ENCODE results near the gene TLR6.
A peak's percentile ranks its signal among the peaks of the same experiment; 100 is the strongest.

Gene TLR6

DNA sequence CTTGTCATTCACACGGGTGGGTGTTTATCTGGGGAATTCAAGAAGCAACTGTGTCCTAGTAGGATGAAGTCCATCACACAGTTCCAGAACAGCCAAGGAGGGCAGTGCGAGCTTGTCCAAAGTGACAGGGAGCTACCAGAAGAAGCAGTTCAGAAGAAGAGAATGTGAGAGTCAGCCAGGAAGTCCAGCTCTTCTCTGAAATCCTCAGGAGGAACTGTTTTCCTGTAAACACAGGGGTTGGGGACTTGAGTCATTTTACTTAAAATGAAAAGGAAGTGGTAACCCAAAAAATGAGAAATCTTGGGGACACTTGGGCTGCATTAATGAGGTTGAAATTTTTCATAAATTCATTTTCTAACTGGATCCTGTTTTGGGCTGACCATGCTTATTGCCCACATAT, 65.6 kb downstream of the TLR6 start:
- no peak overlapping the region for H3K27ac ChIP-seq
- no peak for TF ChIP-seq CTCF (conservative IDR thresholded peaks at IDR 0.05)

DNA sequence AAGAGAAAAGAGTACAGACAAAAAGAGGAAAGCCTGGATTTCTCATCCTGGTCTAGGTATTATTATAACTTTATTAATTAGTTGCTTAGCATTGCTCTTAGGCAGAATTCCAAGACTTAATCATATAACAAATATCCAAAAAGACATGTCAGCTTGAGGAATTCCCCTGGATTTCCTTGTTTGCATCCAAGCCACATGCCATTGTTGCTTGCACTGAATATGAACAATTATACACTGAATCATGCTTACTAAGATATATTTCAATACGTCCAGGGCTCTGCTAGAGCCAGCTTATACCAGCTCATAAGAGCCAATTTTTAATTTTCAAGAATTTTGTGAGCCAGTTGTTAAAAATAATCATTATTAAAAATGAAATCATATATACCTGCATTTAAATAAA, 68.3 kb downstream of the TLR6 start:
- no peak for TF ChIP-seq CTCF (conservative IDR thresholded peaks at IDR 0.05)
- no peak overlapping the region for H3K27ac ChIP-seq

DNA sequence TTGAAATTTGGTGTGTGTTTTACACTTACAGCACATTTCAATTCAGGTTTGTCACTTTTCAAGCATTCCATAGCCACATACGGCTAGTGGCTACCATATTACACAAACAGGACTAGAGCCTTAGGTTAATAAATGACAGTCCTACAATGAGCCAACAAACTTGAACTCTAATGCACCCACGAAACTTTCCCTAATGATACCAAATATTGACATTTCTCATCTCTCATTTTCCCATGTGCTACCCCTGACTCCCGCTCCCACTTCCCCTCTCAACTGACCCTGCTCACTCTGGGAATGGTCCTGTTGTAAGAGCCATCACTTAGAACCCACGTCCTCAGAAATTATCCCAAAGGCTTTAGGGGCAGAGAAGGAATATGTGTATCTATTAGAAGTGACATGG, 68.9 kb downstream of the TLR6 start:
- TF ChIP-seq CTCF (conservative IDR thresholded peaks at IDR 0.05) = no peak
- no peak overlapping the region for H3K27ac ChIP-seq

- TF ChIP-seq CTCF (conservative IDR thresholded peaks at IDR 0.05) = no peak
- H3K27ac ChIP-seq = no peak overlapping the region
Measured at GRCh38 chr4:38785901-38786402, 70.7 kb downstream of the TLR6 start.

DNA sequence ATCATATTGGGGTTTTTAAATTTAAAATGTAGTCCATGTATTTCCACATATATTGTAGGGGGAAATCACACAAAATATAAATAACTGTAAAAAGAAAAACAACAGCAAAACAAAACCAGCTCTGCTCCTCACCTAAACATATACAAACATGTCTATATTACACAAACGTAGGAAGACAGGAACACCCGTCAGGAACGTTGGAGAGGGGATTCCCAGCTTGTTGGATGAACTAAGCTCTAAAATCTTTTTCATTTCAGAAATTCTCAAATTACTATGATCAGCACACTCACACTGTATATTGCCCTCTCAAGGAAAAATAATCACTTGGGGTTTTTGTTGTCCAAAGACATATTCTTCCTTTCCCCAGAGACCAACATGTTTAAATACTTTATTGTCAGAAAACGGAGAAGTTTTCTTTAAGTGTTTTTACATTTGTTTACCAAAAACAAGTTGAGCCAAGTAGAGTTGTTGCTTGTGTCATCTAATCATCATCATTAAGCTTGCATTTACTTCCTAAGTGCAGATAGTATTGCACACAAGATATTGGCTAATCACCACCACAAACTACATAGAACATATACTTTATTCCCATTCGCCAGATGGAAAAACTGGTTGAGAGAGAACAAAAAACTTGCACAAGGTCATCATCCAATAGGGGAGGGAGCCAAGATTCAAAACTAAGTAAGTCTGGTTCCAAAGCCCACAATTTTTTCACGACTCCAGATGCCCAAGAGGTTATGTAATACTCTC, 71.4 kb downstream of the TLR6 start:
- H3K27ac ChIP-seq = no peak overlapping the region
- no peak for TF ChIP-seq CTCF (conservative IDR thresholded peaks at IDR 0.05)

DNA sequence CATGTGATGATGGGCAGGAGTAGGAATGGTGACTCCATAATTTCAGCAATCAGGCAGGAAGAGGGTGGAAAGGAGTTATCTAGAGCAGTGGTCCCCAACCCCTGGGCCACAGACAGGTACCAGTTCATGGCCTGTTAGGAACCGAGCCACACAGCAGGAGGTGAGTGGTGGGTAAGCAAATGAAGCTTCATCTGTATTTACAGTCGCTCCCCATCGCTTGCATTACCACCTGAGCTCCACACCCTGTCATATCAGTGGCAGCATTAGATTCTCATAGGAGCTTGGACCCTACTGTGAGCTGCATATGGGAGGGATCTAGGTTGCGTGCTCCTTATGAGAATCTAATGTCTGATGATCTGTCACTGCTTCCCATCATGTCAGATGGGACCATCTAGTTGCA, 72.5 kb downstream of the TLR6 start:
- TF ChIP-seq CTCF (conservative IDR thresholded peaks at IDR 0.05) = no peak
- no peak overlapping the region for H3K27ac ChIP-seq

- TF ChIP-seq CTCF (conservative IDR thresholded peaks at IDR 0.05) = peak; percentile 42
- no peak overlapping the region for H3K27ac ChIP-seq
Measured at GRCh38 chr4:38783109-38783460, 73.5 kb downstream of the TLR6 start.
